Panc1 (cell line): ENCODE data around the gene RFTN1.

Experiments
- CTCF ChIP-seq: fragments of 450-650 bp; IDR thresholded peaks from 2 replicates; pipeline ENCODE4 v1.5.1; 2017; ENCODE audit warnings: mild to moderate bottlenecking
- TCF7L2 ChIP-seq: IDR thresholded peaks from 2 replicates; pipeline ENCODE4 v1.6.1; 2011; ENCODE audit warnings: mild to moderate bottlenecking, low read depth, low read length, inconsistent platforms

DNA sequence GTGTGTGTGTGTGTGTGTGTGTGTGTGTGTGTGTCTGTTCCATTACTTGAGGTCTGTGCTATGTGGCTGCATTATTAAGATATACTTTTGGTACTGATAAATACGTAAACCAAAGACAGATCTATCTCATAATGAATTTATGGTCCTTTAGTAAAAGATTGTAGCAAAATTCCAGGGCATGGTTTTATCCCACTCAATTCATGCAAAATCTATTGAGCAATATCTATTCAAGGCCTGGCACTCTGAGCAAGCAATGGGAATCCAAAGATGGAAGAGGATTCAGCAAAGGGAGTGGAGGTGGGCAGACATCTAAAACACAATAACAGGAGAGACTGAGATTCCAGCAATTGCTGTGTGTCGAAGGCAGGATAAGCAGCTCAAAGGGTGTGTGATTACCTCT lies 86.8 kb downstream of the RFTN1 start:
- no peak for TF ChIP-seq TCF7L2
- TF ChIP-seq CTCF = no peak
